HAP-1 (cell line): ENCODE results near the gene NUP35.
"Not testable (repeated sequence)": the region's sequence is repeated elsewhere in the genome, so short reads cannot be mapped to it uniquely, and the experiment has no call there.

Experiments used
- DNase-seq, 2 experiments: peaks; one replicate each; pipeline ENCODE4 v3.0.0-alpha.2; 2016 to 2020; ENCODE audit warnings: low spot score in 2 of 2
- H3K27me3 ChIP-seq: fragments of 250-450 bp; sonication (Bioruptor Pico); 2 replicates; pipeline ENCODE4 v1.5.1; 2020; ENCODE audit warnings: low read depth, mild to moderate bottlenecking, moderate library complexity
- H3K36me3 ChIP-seq: fragments of 250-450 bp; sonication (Bioruptor Pico); replicated peaks from 2 replicates; pipeline ENCODE4 v1.5.1; 2020; ENCODE audit warnings: mild to moderate bottlenecking
- H3K4me1 ChIP-seq: fragments of 250-450 bp; sonication (Bioruptor Pico); 2 replicates; pipeline ENCODE4 v1.5.1; 2020; ENCODE audit warnings: mild to moderate bottlenecking
- H3K4me3 ChIP-seq: fragments of 250-450 bp; sonication (Bioruptor Pico); 2 replicates; pipeline ENCODE4 v1.5.1; 2020; ENCODE audit warnings: mild to moderate bottlenecking, moderate library complexity
- H3K9me3 ChIP-seq: fragments of 250-450 bp; sonication (Bioruptor Pico); 2 replicates; pipeline ENCODE4 v1.5.1; 2020; ENCODE audit warnings: mild to moderate bottlenecking, moderate library complexity
- in situ Hi-C: fragments of 300-500 bp; cut with MboI; formaldehyde crosslinking; loops from 3 replicates; pipeline ENCODE4 v1.14.3; 2020; ENCODE audit warnings: low sequenced_read_pairs, inconsistent platforms, mixed read lengths

Gene NUP35

GRCh38 chr2:183113630-183114029 lies 10.6 kb upstream of the NUP35 start:
- no peaks in the 10 kb centered on the region for H3K36me3 ChIP-seq
- H3K4me3 ChIP-seq, result no peak overlapping the region
- H3K4me1 ChIP-seq, result no peaks in the 10 kb centered on the region
- DNase-seq, result no peak
- no peaks in the 10 kb centered on the region for H3K27me3 ChIP-seq
- no peaks in the 10 kb centered on the region for H3K9me3 ChIP-seq
- in situ Hi-C loops, result no loop called here

DNA sequence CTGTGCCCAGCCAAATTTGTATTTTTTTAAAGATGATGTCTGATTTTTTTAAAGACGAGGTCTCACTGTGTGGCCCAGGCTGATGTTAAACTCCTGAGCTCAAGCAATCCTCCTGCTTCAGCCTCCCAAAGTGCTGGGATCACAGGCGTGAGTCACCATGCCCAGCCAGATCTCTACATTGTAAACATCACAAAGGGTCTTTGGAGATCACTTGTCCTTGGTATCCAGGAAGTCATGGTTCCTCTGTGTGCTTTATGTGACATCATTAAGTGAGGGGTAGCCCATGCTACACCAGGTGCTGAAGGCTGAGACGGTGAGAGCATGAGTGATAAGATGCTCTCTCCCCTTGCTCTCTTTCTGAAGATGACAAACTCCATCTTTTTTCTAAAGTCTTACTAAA lies 7.0 kb upstream of the NUP35 start:
- no peaks in the 10 kb centered on the region for H3K27me3 ChIP-seq
- no peaks in the 10 kb centered on the region for H3K36me3 ChIP-seq
- no peak for DNase-seq
- in situ Hi-C loops, result no loop called here
- no peak overlapping the region for H3K4me3 ChIP-seq
- no peaks in the 10 kb centered on the region for H3K9me3 ChIP-seq
- no peaks in the 10 kb centered on the region for H3K4me1 ChIP-seq

- in situ Hi-C loops, result no loop called here
- Histone ChIP-seq H3K27me3 (no peaks in the 10 kb centered on the region), H3K4me1 (peaks cover 14% of the 10 kb centered on the region), H3K9me3 (no peaks in the 10 kb centered on the region), H3K36me3 (no peaks in the 10 kb centered on the region), H3K4me3 (peak overlapping the region; percentile 69)
- DNase-seq, result no peak
Observed at GRCh38 chr2:183123117-183123958, 905 bp upstream of the NUP35 start.

DNA sequence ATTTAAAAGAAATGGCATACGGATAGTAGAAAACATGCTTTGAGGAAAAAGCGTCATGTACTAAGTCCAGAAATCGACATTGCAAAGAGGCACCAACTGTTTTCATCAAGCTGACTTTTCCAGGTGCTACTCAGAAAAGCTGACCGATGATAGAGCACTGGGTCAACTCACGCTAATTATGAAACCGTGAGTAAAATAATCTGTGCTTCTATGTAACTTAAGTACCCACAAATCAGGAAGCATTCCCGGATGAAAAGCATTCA lies 353 bp upstream of the NUP35 start:
- Histone ChIP-seq H3K36me3 (peaks cover 4% of the 10 kb centered on the region), H3K4me1 (peaks cover 14% of the 10 kb centered on the region), H3K27me3 (no peaks in the 10 kb centered on the region), H3K4me3 (peak overlapping the region; percentile 69), H3K9me3 (no peaks in the 10 kb centered on the region)
- in situ Hi-C loops, result no loop called here
- DNase-seq, result no peak

DNA sequence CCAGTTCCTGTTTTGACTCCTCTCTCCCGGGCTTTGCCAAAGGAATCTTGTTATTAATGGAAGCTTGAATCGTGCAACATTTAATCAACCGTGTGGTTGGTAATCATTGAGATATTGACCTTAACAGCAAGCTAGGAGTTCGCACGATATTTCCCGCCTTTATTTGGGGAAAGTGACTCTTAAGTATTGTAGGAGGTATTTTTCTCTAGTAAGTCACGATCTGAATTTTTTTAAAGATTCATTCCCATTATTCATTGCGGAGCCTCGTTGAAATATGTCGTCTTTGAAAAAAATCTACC lies 663 bp downstream of the NUP35 start:
- peak overlapping the region; percentile 69 for H3K4me3 ChIP-seq
- in situ Hi-C loops, result no loop called here
- H3K9me3 ChIP-seq, result no peaks in the 10 kb centered on the region

DNA sequence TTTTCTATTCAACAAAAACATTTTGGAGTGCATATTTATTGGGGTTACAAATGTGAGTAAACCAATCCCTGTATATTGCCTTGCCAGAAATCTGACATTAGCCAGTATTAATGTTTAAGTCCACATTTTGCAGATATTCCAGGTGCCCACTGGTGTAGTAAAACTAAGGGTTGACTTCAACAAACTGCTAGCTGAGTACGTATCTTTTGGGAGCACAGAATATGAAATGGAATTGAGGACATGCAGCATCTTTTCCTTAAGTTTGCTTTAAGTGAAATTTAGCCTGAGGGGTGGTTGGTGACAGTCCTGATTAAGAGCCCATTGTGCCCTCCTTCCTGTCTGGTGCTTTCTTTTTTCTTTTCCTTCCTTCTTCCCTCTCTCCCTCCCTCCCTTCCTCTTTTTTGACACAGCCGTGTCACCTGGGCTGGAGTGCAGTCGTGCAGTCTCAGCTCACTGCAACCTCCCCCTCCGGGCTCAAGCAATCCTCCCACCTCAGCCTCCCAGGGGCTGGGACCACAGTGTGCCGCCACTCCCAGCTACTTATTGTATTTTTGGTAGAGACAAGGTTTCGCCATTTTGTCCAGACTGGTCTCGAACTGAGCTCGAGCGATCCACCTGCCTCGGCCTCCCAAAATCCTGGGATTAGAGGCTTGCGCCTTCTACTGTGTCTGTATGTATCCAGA lies 1.6 kb downstream of the NUP35 start:
- Histone ChIP-seq H3K4me3 (peak overlapping the region; percentile 69), H3K27me3 (no peaks in the 10 kb centered on the region), H3K36me3 (peaks cover 20% of the 10 kb centered on the region), H3K4me1 (peaks cover 14% of the 10 kb centered on the region), H3K9me3 (no peaks in the 10 kb centered on the region)
- in situ Hi-C loops, result no loop called here
- DNase-seq, result peak; percentile 42 to 49

More for the DNA sequence above, 663 bp downstream of the NUP35 start:
- no peak for DNase-seq
- Histone ChIP-seq H3K36me3 (peaks cover 14% of the 10 kb centered on the region), H3K4me1 (peaks cover 14% of the 10 kb centered on the region), H3K27me3 (no peaks in the 10 kb centered on the region)

- H3K9me3 ChIP-seq, result no peaks in the 10 kb centered on the region
- H3K27me3 ChIP-seq, result no peaks in the 10 kb centered on the region
- H3K4me3 ChIP-seq, result no peak overlapping the region
- in situ Hi-C loops, result no loop called here
- no peak for DNase-seq
- H3K4me1 ChIP-seq, result peaks cover 14% of the 10 kb centered on the region
- H3K36me3 ChIP-seq, result peaks cover 27% of the 10 kb centered on the region
Observed at GRCh38 chr2:183126635-183127034, 2.4 kb downstream of the NUP35 start.

GRCh38 chr2:183134016-183134415 lies 9.8 kb downstream of the NUP35 start:
- Histone ChIP-seq H3K4me1 (no peaks in the 10 kb centered on the region), H3K27me3 (no peaks in the 10 kb centered on the region), H3K9me3 (no peaks in the 10 kb centered on the region), H3K36me3 (peaks cover 41% of the 10 kb centered on the region), H3K4me3 (no peak overlapping the region)
- DNase-seq, result no peak
- in situ Hi-C loops, result no loop called here

GRCh38 chr2:183148955-183149354 lies 24.7 kb downstream of the NUP35 start:
- H3K9me3 ChIP-seq, result no peaks in the 10 kb centered on the region; the same call in 1 of the 2 replicates
- in situ Hi-C loops, result no loop called here
- no peaks in the 10 kb centered on the region for H3K27me3 ChIP-seq
- H3K4me3 ChIP-seq, result no peak overlapping the region
- peaks cover 12% of the 10 kb centered on the region for H3K4me1 ChIP-seq
- peak in 1 of 2 experiments; percentile 55 for DNase-seq
- peaks cover 43% of the 10 kb centered on the region for H3K36me3 ChIP-seq

DNA sequence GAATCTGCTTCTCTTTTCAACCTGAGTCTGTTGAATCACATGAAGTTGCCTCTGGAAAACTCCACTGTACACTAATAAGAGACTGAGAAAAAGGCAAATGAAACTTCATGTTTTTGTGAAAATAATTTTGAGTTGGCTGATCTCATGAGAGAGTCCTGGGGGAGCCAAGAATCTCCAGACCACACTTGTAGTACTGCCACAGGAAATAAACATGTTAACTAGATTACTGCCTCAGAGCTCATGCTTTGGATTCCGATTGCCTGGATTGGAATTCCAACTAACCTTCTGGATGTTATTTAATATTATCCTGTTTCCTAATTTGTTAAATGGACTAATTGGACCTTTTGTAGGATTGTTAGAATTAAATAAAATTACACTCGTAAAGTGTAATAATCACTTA lies 25.2 kb downstream of the NUP35 start:
- no peak overlapping the region for H3K4me3 ChIP-seq
- DNase-seq, result no peak
- no peaks in the 10 kb centered on the region for H3K27me3 ChIP-seq
- peaks cover 12% of the 10 kb centered on the region for H3K4me1 ChIP-seq
- H3K36me3 ChIP-seq, result peaks cover 40% of the 10 kb centered on the region
- in situ Hi-C loops, result no loop called here
- H3K9me3 ChIP-seq, result no peaks in the 10 kb centered on the region; the same call in 1 of the 2 replicates

GRCh38 chr2:183152280-183152679 lies 28.0 kb downstream of the NUP35 start:
- Histone ChIP-seq H3K36me3 (peaks cover 46% of the 10 kb centered on the region), H3K4me1 (peaks cover 12% of the 10 kb centered on the region)
- H3K9me3 ChIP-seq, H3K27me3 ChIP-seq, DNase-seq, in situ Hi-C loops, H3K4me3 ChIP-seq: not testable (repeated sequence)

GRCh38 chr2:183153967-183154366 lies 29.7 kb downstream of the NUP35 start:
- in situ Hi-C loops, result no loop called here
- no peak for DNase-seq
- Histone ChIP-seq H3K9me3 (no peaks in the 10 kb centered on the region), H3K36me3 (peaks cover 40% of the 10 kb centered on the region), H3K4me1 (peaks cover 10% of the 10 kb centered on the region), H3K27me3 (no peaks in the 10 kb centered on the region), H3K4me3 (no peak overlapping the region)

DNA sequence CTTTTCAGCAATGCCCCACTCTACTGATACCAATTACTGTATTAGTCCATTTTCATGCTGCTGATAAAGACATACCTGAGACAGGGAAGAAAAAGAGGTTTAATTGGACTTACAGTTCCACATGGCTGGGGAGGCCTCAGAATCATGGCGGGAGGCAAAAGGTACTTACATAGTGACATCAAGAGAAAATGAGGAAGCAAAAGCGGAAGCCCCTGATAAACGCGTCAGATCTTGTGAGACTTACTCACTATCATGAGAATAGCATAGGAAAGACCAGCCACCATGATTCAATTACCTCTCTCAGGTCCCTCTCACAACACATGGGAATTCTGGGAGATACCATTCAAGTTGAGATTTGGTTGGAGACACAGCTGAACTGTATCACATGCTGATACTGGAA lies 30.5 kb downstream of the NUP35 start:
- in situ Hi-C loops, H3K9me3 ChIP-seq, H3K4me3 ChIP-seq, DNase-seq, H3K27me3 ChIP-seq: not testable (repeated sequence)
- H3K36me3 ChIP-seq, result peaks cover 44% of the 10 kb centered on the region
- H3K4me1 ChIP-seq, result peaks cover 18% of the 10 kb centered on the region

GRCh38 chr2:183157131-183157530 lies 32.9 kb downstream of the NUP35 start:
- peaks cover 45% of the 10 kb centered on the region for H3K36me3 ChIP-seq
- H3K4me1 ChIP-seq, result peaks cover 22% of the 10 kb centered on the region
- H3K9me3 ChIP-seq, result no peaks in the 10 kb centered on the region
- H3K4me3 ChIP-seq, result no peak overlapping the region
- H3K27me3 ChIP-seq, result no peaks in the 10 kb centered on the region
- no peak for DNase-seq
- in situ Hi-C loops, result no loop called here
